ENCODE results near the gene PHKG1.
"Not testable (repeated sequence)": the region's sequence is repeated elsewhere in the genome, so short reads cannot be mapped to it uniquely, and the experiment has no call there.

The PHKG1 gene

DNA sequence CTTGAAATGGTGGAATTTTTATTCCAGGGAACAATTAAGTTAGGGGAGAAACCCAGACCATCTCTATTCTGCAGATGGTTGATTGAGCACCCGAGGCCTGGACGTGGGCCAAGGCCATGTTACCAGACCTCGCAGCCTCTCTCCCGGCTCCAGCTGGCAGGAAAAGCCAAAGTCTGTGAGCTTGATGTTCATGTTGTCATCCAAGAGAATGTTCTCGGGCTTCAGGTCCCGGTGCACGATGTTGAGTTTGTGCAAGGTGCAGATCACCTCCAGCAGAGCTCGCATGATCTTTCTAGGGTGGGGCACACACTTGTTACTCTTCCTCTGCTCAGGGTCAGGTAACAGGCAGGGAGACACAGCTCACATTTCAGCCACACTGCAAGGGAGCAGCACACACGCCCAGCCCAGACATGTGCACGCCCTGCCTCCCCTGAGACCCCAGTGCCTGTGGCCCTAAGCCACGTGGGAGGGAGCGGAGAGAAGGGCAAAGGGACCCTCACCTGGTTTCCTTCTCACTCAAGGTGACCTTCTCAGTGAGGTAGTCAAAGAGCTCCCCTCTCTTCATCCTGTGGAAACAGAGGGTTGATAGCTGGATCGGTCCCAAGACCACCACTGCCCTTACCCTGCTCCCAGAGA is 9.5 kb downstream of the PHKG1 start:
- DNase-seq (ENCODE audit: low read depth), result no peak

DNA sequence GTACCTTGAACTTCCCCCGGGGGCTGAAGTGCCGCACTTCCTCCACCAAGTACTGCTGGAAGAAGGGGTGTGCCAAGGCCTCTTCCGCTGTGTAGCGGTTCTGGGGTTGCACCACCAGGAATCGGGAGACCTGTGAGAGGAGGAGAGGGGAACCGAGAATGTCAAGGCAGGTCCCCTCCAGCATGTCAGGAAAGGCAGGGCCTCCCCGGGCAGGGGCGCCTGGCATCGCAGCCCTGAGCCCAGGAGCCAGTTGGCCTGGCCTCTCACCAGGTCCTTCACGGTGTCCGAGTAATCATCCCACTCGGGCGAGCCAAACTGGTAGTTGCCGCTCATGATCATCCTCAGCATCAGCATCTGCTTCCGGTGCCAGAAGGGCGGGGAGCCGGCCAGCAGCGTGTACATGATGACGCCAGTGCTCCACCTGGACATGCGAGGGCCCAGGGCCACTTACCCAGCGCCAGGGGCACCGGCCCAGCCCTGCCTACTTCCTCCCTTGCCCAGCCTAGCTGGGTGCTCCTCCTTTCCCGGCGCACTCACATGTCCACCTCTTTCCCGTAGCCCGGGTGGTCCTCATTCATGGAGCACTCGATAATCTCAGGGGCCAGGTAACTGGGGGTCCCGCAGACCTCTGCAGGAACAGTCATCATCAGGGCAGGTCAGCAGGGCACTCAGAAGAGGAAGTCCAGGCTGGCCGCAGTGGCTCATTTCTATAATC is 11.0 kb downstream of the PHKG1 start:
- DNase-seq (ENCODE audit: low read depth), result no peak

DNA sequence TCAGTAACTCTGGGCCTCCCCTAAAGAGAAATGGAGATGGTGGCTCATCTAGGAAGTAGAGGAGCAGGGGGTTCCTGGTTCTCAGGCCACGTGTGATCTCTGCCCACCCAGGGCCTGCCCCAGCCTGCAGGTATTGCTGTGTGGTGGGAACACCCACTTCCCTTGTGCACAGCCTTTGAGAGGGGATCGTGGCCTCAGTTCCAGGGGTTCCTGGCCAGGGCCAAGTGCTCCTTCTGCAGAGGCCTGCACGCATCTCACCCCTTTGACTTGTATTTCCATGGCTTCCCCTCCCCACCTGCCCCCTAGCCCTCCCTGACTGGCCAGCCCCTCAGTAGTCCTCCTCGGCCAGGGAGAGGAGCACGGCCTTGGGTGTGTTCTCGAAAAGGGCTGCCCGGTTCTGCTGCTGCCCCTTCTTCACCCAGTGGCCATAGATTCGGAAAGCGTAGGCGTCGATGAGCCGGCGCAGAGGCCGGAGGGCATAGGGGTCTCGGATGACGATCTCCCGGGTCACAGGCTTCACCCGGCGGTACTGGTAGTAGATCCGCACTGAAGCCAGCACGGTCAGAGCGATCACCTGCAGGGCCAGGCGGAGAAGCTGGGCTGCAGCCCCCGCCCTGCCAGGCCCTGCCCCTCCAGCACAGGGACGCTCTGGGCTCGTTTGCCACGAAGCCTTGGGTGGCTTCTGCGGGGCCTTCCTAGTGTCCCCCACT is 11.9 kb downstream of the PHKG1 start:
- DNase-seq (ENCODE audit: low read depth), result not testable (repeated sequence)

DNA sequence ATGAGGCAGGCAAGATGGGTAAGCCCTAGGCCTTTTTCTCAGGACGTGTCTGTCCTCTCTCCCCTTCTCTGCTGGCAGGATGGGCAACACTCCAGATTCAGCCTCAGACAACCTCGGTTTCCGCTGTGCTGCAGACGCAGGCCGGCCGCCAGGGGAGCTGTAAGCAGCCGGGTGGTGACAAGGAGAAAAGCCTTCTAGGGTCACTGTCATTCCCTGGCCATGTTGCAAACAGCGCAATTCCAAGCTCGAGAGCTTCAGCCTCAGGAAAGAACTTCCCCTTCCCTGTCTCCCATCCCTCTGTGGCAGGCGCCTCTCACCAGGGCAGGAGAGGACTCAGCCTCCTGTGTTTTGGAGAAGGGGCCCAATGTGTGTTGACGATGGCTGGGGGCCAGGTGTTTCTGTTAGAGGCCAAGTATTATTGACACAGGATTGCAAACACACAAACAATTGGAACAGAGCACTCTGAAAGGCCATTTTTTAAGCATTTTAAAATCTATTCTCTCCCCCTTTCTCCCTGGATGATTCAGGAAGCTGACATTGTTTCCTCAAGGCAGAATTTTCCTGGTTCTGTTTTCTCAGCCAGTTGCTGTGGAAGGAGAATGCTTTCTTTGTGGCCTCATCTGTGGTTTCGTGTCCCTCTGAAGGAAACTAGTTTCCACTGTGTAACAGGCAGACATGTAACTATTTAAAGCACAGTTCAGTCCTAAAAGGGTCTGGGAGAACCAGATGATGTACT is 13.1 kb downstream of the PHKG1 start:
- no peak for DNase-seq (ENCODE audit: low read depth)

DNA sequence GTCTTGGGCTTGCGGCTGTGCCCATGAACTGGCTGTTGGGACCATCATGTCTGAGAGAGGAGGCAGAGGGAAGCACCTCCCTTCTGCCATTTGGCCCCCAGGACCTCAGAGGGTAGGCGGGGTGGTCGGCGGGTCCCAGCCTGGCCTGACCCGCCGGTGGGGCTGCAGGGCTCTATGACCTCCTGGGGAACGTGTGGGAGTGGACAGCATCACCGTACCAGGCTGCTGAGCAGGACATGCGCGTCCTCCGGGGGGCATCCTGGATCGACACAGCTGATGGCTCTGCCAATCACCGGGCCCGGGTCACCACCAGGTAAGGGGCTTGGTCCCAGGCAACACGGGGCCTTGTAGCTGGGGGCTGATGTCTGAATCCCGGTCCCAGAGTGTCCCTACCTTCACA is 14.6 kb downstream of the PHKG1 start:
- no peak for DNase-seq (ENCODE audit: low read depth)

DNA sequence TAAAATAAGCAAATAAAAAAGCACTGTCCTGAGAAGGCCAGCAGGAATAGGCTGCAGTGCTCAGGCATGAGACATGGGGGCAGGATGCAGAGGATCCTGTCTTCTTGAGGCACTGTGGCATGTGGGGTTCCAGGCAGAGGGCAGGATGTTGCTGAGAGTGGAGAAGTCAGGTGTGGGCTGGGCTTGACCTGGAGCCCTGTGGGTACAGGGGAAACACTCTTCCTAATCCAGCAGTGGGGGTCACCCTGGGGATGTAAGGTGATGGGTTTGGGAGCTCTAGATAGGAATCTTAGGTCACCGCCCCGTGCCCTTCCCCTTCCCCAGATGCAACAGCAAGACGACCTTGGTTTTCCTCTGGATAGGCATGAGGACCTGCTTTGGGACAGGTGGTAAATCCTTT is 15.1 kb downstream of the PHKG1 start:
- no peak for DNase-seq (ENCODE audit: low read depth)

DNA sequence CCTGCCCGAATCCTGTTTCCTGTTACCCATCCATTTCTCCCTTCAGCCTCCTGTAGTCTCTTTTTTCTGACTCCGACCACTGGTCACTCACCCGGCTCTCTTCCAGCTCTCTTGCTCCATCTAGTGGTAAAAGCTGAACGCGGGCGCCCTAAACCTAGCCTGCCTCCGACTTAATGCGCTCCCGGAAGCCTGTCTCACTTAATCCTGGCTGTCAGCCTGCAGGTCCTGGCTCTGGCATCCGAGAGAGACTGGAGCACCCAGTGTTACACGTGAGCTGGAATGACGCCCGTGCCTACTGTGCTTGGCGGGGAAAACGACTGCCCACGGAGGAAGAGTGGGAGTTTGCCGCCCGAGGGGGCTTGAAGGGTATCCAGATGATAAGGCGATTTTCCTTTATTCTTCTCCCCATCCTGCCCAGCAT is 18.4 kb downstream of the PHKG1 start:
- peak; percentile 43 for DNase-seq (ENCODE audit: low read depth)

DNA sequence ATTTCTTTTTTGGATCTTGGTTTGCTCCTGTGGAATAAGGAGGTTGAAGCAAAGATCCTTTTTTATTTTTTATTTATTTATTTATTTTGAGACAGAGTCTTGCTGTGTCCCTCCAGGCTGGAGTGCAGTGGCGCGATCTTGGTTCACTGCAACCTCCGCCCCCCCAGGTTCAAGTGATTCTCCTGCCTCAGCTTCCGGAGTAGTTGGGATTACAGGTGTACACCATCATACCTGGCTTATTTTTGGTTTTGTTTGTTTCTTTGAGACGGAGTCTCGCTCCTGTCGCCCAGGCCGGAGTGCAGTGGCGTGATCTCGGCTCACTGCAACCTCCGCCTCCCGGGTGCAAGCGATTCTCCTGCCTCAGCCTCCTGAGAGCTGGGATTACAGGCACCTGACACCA is 26.4 kb downstream of the PHKG1 start:
- not testable (repeated sequence) for DNase-seq (ENCODE audit: low read depth)

DNA sequence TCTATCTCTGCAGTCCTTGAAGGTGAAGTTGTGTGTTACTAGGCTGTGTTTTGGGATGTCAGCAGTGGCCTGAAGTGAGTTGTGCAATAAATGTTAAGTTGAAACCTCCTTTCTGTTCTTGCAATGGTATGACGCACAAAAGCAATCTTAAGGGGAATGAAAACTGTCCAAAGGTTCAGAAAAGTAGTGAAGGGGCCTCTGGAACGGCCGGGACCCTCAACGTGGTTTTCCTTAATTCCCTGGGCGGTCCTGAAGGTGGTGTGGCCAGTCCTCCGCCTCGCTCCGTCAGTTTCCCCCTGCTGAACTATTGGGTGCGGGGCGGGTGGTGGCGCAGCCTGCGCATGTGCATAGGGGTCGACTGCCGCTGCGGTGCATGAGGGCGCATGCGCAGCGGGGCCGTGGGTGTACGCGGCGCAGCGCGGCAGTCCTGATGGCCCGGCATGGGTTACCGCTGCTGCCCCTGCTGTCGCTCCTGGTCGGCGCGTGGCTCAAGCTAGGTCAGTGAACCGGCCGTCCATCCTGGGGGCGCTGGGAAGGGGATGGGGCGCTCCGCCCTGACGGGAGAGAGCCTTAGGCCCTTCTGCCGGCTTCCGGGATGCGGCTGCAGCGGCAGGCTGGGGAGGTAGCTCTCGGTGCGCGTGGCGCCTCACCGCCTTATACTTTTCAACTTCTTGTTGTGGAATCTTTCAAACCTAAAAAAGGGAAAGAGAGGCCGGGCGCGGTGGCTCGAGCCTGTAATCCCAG is 28.7 kb downstream of the PHKG1 start, which contains the start of gene SUMF2:
SUMF2 (plus strand) TSS at position 405 of the 744 bp plus-strand sequence; CDS start at position 431, 26 bp downstream.
- DNase-seq (ENCODE audit: low read depth), result peak; percentile 85

DNA sequence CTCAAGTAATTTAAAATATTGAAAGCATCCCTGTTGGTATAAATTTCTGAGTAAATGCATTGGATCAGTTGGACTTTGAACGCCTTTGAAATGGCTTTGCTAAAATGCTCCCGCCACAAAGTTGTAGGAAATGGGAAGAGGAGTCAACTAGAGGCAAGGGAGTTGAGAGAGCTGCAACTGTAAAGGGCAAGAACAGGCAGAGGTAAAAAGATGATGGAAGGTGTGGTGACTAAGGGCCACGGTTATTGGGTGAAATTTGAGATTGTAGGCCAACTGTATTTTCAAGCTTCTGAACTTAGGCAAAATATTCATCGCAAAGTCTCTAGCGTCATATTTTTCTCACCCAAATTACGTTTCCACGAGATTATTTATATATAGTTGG is 29.3 kb downstream of the PHKG1 start:
- DNase-seq (ENCODE audit: low read depth), result no peak

DNA sequence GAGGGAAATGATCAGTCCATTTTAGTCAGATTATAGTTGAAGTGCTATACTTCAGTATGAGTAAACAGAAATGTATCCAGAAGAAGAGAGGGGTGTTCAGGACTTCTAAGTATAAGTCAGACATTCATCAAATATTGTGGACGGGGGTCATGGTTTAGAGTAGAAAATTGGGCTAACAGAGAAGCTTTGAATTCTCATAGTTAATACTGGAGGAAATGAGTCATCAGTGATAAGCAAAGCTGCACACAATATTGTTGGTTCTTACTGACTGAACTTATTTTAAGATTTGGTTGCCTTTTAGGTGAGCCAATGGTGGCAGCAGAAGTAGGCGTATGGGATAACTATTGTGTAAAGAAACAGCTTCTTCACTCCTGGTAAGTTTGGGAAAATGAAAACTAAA is 30.4 kb downstream of the PHKG1 start:
- no peak for DNase-seq (ENCODE audit: low read depth)

DNA sequence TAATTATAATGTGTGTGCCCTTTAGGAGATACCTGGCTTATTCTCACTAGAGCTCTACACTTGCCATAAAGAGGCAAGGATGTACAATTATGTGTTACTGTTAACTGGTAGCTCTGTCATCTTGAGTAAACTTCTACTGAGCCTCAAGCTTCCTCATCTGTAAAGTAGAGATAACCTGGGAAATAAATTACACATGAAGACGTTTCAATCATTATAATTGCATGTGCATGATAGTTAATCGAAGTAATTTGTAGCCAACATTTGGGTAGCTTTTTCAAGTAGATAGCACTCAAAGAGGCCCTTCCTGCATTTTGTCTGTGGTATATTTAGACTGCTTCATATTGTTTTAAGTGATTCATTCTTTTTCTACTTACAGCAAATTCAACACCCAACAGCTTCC is 38.8 kb downstream of the PHKG1 start:
- DNase-seq (ENCODE audit: low read depth), result no peak

DNA sequence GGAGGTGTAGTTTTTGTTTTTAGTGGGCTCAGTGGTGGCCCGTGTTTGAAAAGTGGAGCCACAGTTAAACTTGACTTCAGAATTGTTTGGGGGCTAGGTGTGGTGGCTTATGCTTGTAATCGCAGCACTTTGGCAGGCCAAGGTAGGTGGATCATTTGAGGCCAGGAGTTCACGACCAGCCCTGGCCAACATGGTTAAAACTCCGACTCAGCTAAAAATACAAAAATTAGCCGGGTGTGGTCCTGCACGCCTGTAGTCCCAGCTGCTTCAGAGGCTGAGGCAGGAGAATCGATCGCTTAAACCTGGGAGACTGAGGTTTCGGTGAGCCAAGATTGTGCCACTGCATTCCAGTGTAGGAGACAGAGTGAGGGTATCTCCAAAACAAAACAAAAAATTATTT is 39.4 kb downstream of the PHKG1 start:
- no peak for DNase-seq (ENCODE audit: low read depth)

DNA sequence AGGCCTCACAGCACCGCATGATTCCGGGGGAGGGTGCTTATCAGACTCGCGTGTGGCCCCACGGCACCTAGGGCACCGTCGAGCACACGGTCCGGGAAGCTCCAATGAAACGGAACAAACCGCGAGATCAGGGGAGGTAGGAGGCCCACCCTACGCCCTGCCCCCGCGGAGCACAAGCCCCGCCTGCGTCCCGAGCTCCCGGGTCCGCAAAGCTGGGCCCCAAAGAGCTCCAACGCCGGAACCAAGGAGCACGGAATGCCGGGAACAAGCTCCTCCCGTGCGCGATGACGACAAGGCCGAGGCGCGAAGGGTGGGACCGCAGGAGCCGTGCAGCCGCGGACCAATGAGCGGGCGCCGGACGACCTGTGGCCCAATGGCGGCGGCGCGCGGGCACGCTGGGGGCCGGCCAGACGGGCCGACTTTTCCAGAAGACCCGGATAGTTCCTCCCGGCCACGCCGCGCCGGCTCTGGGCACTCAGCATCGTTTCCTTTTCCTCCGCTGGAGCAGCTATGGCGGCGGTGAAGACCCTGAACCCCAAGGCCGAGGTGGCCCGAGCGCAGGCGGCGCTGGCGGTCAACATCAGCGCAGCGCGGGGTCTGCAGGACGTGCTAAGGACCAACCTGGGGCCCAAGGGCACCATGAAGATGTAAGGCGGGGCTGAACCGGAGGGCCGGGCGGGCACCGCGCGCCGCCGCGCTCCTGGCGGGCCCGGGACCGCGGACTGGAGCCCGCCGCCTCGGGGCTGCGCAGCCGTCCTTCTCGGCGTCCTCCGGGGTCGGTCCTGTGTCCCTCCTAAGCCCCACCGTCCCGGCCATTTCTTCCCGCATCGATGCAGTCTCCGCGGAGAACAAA is 41.2 kb downstream of the PHKG1 start, which contains the start of the genes CCT6A and PSPH:
CCT6A (plus strand) TSS at position 427 of the 853 bp plus-strand sequence; CDS start at position 511, 84 bp downstream.
PSPH (minus strand) TSS at position 106 of the 853 bp plus-strand sequence. CDS start 30,232 bp downstream, outside the sequence.
- peak; percentile 80 for DNase-seq (ENCODE audit: low read depth)

DNA sequence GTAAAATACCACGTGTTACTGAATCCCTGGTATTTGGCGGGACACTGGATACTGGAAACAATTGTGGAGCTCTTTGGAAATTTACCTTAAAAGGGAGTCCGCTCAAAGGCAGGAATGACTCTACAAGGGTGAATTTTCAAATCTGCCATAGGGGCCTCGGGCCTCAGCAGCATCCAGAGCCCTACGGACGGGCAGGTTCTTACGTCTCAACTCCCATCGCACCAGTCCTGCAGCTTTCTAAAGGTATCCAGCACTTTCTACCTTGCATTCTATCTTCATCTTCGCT is 41.8 kb downstream of the PHKG1 start:
- no peak for DNase-seq (ENCODE audit: low read depth)

DNA sequence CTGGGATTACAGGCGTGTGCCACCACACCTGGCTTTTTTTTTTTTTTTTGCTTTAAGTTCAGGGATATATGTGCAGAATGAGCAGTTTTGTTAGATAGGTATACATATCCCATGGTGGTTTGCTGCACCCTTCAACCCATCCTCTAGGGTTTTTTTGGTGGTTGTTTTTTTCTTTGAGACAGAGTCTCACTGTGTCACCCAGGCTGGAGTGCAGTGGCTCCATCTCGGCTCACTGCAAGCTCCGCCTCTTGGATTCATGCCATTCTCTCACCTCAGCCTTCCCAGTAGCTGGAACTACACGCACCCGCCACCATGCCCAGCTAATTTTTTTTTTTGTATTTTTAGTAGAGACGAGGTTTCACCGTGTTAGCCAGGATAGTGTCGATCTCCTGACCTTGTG is 44.0 kb downstream of the PHKG1 start:
- DNase-seq (ENCODE audit: low read depth), result not testable (repeated sequence)

DNA sequence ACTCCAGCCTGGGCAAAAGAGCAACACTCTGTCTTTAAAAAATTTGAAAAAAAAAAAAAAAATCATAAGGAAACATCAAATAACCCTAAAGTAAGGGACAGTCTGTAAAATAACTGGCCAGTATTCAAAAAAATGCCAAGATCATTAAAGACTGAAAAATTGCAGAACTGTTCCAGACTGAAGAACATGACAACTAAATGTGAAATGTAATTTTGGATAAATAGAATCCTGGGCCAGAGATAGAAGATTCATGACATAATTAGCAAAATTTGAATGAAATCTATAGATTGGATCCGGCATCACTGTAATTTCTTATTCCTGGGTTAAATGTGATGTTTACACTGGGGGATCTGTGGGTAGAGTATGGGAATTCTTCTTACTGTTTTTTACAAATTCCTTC is 44.5 kb downstream of the PHKG1 start:
- no peak for DNase-seq (ENCODE audit: low read depth)

DNA sequence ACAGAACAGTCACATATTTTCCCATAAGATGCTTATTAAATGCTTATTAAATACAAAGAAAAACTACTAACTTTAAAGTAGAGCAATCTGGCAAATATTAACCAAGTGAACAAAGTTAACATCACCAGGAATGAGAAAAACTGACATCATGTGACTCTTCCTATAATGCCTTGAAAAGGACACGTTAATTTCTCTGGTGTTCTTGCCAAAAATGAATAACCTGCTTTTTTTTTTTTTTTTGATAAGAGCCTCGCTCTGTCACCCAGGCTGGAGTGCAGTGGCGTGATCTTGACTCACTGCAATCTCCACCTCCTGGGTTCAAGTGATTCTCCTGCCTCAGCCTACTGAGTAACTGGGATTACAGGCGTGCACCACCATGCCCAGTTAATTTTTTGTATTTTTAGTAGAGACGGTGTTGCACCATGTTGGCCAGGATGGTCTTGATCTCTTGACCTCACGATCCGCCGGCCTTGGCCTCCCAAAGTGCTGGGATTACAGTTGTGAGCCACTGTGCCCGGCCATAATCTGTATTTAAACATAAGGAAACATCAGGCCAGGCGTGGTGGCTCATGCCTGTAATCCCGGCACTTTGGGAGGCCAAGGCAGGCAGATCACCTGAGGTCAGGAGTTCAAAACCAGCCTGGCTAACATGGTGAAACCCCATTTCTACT is 45.2 kb downstream of the PHKG1 start:
- not testable (repeated sequence) for DNase-seq (ENCODE audit: low read depth)

DNA sequence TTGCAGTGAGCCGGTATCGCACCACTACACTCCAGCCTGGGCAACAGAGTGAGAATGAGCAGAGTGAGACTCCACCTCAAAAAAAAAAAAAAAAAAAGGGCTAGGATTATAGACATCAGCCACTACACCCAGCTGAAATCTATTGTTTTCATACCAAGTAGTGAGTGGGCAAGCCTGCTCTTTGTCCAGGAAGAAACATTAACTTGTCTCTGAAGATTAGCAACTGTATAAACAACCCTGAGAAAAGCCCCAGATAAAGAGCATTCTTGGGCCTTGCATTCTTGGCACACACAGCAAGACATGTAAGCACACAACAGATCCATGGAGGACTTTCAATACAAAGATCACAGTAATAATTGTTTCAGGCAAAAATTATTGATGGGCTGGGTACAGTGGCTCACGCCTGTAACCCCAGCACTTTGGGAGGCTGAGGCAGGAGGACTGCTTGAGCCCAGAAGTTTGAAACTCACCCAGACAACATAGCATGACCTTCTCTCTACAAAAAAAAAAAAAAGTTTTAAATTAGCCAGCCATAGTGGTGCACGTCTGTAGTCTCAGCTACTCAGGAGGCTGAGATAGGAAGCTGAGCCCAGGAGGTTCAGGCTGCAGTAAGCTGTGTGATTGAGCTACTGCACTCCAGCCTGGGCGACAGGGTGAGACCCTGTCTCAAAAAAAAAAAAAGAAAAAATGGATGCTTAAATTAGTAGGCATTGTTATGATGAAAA is 45.9 kb downstream of the PHKG1 start:
- DNase-seq (ENCODE audit: low read depth), result no peak
